HepG2 (cell line): ENCODE data around the gene PRKCSH. TPM values are rescaled to one million over a fixed set of nuclear protein-coding genes. Genes with fewer than 3 reads are reported as not detected.

Source experiments
- ADNP ChIP-seq: sonication (generic); formaldehyde crosslinking; IDR thresholded peaks from 2 replicates; pipeline ENCODE4 v1.4.0; 2020; ENCODE audit warnings: missing genetic modification reagents
- AFF4 ChIP-seq: sonication (generic); formaldehyde crosslinking; IDR thresholded peaks from 2 replicates; pipeline ENCODE4 v1.4.0; 2020; ENCODE audit warnings: missing genetic modification reagents
- ATAD3A ChIP-seq: sonication (generic); formaldehyde crosslinking; IDR thresholded peaks from 2 replicates; pipeline ENCODE4 v1.4.0; 2020; ENCODE audit warnings: missing genetic modification reagents
- CC2D1A ChIP-seq: sonication (generic); formaldehyde crosslinking; IDR thresholded peaks from 2 replicates; pipeline ENCODE4 v1.8.1; 2023; ENCODE audit warnings: mild to moderate bottlenecking, missing genetic modification reagents
- DDIT3 ChIP-seq: sonication (generic); formaldehyde crosslinking; IDR thresholded peaks from 2 replicates; pipeline ENCODE4 v1.4.0; 2020; ENCODE audit warnings: mild to moderate bottlenecking, missing genetic modification reagents
- KDM2A ChIP-seq: sonication (generic); formaldehyde crosslinking; IDR thresholded peaks from 2 replicates; pipeline ENCODE4 v1.4.0; 2020; ENCODE audit warnings: low read depth, missing genetic modification reagents, borderline replicate concordance
- SP140L ChIP-seq: sonication (generic); formaldehyde crosslinking; IDR thresholded peaks from 2 replicates; pipeline ENCODE4 v1.4.0; 2020; ENCODE audit warnings: missing genetic modification reagents, borderline replicate concordance
- SYNCRIP ChIP-seq: fragments of 200-400 bp; formaldehyde crosslinking; IDR thresholded peaks from 2 replicates; pipeline ENCODE4 v1.6.1; 2018; ENCODE audit warnings: mild to moderate bottlenecking, low read depth, low read length; ENCODE audit not compliant: insufficient read depth
- ZNF20 ChIP-seq: sonication (generic); formaldehyde crosslinking; IDR thresholded peaks from 2 replicates; pipeline ENCODE4 v1.4.0; 2020; ENCODE audit warnings: mild to moderate bottlenecking, moderate library complexity, missing genetic modification reagents
- ZNF619 ChIP-seq: sonication (generic); formaldehyde crosslinking; IDR thresholded peaks from 2 replicates; pipeline ENCODE4 v1.4.0; 2020; ENCODE audit warnings: mild to moderate bottlenecking, missing genetic modification reagents
- polyA plus RNA-seq, 8 experiments: library from polyadenylated mRNA; depleted of rRNA in 3 of 8; stranded (reverse) in 7 of 8; unstranded in 1 of 8; fragments of >200 nt; fragmentation: Illumina TruSeq in 4 of 8; extraction: Trizol in 4 of 8; gene quantifications; 2 replicates each; pipeline versions ENCODE4 v1.2.1 to v1.2.3, GENCODE V29; 2011 to 2016; ENCODE audit warnings: low read depth in 4 of 8, missing spikeins in 1 of 8, mixed read lengths in 1 of 8; ENCODE audit not compliant: insufficient read depth in 1 of 8
- total RNA-seq, 5 experiments: library from RNA; depleted of rRNA; stranded (reverse); fragments of >200 nt; fragmentation: Illumina TruSeq; extraction: Trizol; gene quantifications; 2 replicates each; pipeline ENCODE4 v1.2.3, GENCODE V29; 2016; ENCODE audit warnings: low read depth in 1 of 5
- TF ChIP-seq, protein P1 (sequence below): sonication (generic); formaldehyde crosslinking; IDR thresholded peaks from 2 replicates; pipeline ENCODE4; 2020; ENCODE audit warnings: missing genetic modification reagents, mild to moderate bottlenecking, borderline replicate concordance
- TF ChIP-seq, protein P2 (sequence below): sonication (generic); formaldehyde crosslinking; IDR thresholded peaks from 2 replicates; pipeline ENCODE4 v1.5.0; 2020; ENCODE audit warnings: mild to moderate bottlenecking, missing genetic modification reagents, moderate library complexity
- TF ChIP-seq, protein P3 (sequence below): sonication (generic); formaldehyde crosslinking; IDR thresholded peaks from 2 replicates; pipeline ENCODE4 v1.9.0; 2021; ENCODE audit warnings: mild to moderate bottlenecking, missing genetic modification reagents

PRKCSH gene
- total and polyA plus RNA-seq, 2 of the 13 experiments (the other 11 are each of a cell fraction or from before 2014, with no cell fraction given), result 85.1 to 125 TPM

GRCh38 chr19:11482384-11483050 lies 47.1 kb downstream of the PRKCSH start (continued):
- TF ChIP-seq, protein P1, sequence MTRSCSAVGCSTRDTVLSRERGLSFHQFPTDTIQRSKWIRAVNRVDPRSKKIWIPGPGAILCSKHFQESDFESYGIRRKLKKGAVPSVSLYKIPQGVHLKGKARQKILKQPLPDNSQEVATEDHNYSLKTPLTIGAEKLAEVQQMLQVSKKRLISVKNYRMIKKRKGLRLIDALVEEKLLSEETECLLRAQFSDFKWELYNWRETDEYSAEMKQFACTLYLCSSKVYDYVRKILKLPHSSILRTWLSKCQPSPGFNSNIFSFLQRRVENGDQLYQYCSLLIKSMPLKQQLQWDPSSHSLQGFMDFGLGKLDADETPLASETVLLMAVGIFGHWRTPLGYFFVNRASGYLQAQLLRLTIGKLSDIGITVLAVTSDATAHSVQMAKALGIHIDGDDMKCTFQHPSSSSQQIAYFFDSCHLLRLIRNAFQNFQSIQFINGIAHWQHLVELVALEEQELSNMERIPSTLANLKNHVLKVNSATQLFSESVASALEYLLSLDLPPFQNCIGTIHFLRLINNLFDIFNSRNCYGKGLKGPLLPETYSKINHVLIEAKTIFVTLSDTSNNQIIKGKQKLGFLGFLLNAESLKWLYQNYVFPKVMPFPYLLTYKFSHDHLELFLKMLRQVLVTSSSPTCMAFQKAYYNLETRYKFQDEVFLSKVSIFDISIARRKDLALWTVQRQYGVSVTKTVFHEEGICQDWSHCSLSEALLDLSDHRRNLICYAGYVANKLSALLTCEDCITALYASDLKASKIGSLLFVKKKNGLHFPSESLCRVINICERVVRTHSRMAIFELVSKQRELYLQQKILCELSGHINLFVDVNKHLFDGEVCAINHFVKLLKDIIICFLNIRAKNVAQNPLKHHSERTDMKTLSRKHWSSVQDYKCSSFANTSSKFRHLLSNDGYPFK, result no peak
- no peak for TF ChIP-seq DDIT3 (CRISPR knock-in tag)
- TF ChIP-seq, protein P2, sequence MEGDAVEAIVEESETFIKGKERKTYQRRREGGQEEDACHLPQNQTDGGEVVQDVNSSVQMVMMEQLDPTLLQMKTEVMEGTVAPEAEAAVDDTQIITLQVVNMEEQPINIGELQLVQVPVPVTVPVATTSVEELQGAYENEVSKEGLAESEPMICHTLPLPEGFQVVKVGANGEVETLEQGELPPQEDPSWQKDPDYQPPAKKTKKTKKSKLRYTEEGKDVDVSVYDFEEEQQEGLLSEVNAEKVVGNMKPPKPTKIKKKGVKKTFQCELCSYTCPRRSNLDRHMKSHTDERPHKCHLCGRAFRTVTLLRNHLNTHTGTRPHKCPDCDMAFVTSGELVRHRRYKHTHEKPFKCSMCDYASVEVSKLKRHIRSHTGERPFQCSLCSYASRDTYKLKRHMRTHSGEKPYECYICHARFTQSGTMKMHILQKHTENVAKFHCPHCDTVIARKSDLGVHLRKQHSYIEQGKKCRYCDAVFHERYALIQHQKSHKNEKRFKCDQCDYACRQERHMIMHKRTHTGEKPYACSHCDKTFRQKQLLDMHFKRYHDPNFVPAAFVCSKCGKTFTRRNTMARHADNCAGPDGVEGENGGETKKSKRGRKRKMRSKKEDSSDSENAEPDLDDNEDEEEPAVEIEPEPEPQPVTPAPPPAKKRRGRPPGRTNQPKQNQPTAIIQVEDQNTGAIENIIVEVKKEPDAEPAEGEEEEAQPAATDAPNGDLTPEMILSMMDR, result peak; percentile 94
- peak; percentile 97 for TF ChIP-seq KDM2A (CRISPR knock-in tag)
- TF ChIP-seq ZNF20 (CRISPR knock-in tag), result 0 out of 2 replicates have a peak, but pooled peaks have one; percentile 67
- TF ChIP-seq SP140L, result no peak
- TF ChIP-seq ADNP, result peak; percentile 88; the same call in 1 of the 2 replicates
- TF ChIP-seq, protein P3, sequence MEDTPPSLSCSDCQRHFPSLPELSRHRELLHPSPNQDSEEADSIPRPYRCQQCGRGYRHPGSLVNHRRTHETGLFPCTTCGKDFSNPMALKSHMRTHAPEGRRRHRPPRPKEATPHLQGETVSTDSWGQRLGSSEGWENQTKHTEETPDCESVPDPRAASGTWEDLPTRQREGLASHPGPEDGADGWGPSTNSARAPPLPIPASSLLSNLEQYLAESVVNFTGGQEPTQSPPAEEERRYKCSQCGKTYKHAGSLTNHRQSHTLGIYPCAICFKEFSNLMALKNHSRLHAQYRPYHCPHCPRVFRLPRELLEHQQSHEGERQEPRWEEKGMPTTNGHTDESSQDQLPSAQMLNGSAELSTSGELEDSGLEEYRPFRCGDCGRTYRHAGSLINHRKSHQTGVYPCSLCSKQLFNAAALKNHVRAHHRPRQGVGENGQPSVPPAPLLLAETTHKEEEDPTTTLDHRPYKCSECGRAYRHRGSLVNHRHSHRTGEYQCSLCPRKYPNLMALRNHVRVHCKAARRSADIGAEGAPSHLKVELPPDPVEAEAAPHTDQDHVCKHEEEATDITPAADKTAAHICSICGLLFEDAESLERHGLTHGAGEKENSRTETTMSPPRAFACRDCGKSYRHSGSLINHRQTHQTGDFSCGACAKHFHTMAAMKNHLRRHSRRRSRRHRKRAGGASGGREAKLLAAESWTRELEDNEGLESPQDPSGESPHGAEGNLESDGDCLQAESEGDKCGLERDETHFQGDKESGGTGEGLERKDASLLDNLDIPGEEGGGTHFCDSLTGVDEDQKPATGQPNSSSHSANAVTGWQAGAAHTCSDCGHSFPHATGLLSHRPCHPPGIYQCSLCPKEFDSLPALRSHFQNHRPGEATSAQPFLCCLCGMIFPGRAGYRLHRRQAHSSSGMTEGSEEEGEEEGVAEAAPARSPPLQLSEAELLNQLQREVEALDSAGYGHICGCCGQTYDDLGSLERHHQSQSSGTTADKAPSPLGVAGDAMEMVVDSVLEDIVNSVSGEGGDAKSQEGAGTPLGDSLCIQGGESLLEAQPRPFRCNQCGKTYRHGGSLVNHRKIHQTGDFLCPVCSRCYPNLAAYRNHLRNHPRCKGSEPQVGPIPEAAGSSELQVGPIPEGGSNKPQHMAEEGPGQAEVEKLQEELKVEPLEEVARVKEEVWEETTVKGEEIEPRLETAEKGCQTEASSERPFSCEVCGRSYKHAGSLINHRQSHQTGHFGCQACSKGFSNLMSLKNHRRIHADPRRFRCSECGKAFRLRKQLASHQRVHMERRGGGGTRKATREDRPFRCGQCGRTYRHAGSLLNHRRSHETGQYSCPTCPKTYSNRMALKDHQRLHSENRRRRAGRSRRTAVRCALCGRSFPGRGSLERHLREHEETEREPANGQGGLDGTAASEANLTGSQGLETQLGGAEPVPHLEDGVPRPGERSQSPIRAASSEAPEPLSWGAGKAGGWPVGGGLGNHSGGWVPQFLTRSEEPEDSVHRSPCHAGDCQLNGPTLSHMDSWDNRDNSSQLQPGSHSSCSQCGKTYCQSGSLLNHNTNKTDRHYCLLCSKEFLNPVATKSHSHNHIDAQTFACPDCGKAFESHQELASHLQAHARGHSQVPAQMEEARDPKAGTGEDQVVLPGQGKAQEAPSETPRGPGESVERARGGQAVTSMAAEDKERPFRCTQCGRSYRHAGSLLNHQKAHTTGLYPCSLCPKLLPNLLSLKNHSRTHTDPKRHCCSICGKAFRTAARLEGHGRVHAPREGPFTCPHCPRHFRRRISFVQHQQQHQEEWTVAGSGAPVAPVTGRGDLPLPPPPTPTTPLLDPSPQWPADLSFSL (CRISPR knock-in tag), result no peak
- TF ChIP-seq AFF4, result no peak
- TF ChIP-seq SYNCRIP, result no peak
- TF ChIP-seq CC2D1A (CRISPR knock-in tag), result no peak
- peak; percentile 81; the same call in 1 of the 2 replicates for TF ChIP-seq ZNF619 (CRISPR knock-in tag)
- no peak for TF ChIP-seq ATAD3A (CRISPR knock-in tag)
